ENCODE data around the gene GAS1. TPM values are rescaled to one million over a fixed set of nuclear protein-coding genes. Genes with fewer than 3 reads are reported as not detected.

Gene GAS1
- total RNA-seq, 3 donors from 2014 or later, result 2.2 to 57.3 (median 4.2) TPM

- ATAC-seq, result peak; percentile 79
- peak; percentile 94 for TF ChIP-seq CTCF (IDR thresholded peaks at IDR 0.05)
- Histone ChIP-seq H3K9me3 (no peaks in the 10 kb centered on the region), H3K4me3 (peak overlapping the region; percentile 44), H3K4me1 (ENCODE audit: low read depth) (peaks cover 15% of the 10 kb centered on the region), H3K36me3 (ENCODE audit: low read depth) (no peaks in the 10 kb centered on the region)
- peak; percentile 69 to 85 (median 80) for DNase-seq
- intact Hi-C loops (cut with DNase I, micrococcal nuclease), result no loop called here
These were observed 996 bp upstream of the GAS1 start for GRCh38 chr9:86948074-86948929.

GRCh38 chr9:86946201-86947145 lies 833 bp downstream of the GAS1 start:
- Histone ChIP-seq H3K36me3 (ENCODE audit: low read depth) (no peaks in the 10 kb centered on the region), H3K4me1 (ENCODE audit: low read depth) (peaks cover 15% of the 10 kb centered on the region), H3K4me3 (peak overlapping the region; percentile 44), H3K9me3 (no peaks in the 10 kb centered on the region)
- TF ChIP-seq CTCF (IDR thresholded peaks at IDR 0.05), result no peak
- ATAC-seq (peak; percentile 66), DNase-seq (peak; percentile 48 to 68 (median 67))
- intact Hi-C loops (cut with DNase I, micrococcal nuclease), result no loop called here

- Histone ChIP-seq H3K4me3 (no peak overlapping the region), H3K4me1 (ENCODE audit: low read depth) (peaks cover 15% of the 10 kb centered on the region), H3K36me3 (ENCODE audit: low read depth) (no peaks in the 10 kb centered on the region), H3K9me3 (no peaks in the 10 kb centered on the region)
- DNase-seq (peak in 1 of 3 donors; percentile 56), ATAC-seq (peak; percentile 2)
- no peak for TF ChIP-seq CTCF (IDR thresholded peaks at IDR 0.05)
- intact Hi-C loops (cut with DNase I, micrococcal nuclease), result no loop called here
These were observed 1.5 kb downstream of the GAS1 start for GRCh38 chr9:86945728-86946200.

GRCh38 chr9:86944796-86945727 lies 2.2 kb downstream of the GAS1 start:
- Histone ChIP-seq H3K4me1 (ENCODE audit: low read depth) (peaks cover 15% of the 10 kb centered on the region), H3K4me3 (no peak overlapping the region), H3K36me3 (ENCODE audit: low read depth) (no peaks in the 10 kb centered on the region), H3K9me3 (no peaks in the 10 kb centered on the region)
- intact Hi-C loops (cut with DNase I, micrococcal nuclease), result no loop called here
- no peak for ATAC-seq
- no peak for DNase-seq
- TF ChIP-seq CTCF (IDR thresholded peaks at IDR 0.05), result no peak

All from mucosa of descending colon (tissue), 3 donors.